ENCODE data around the gene LRP2. TPM values are rescaled to one million over a fixed set of nuclear protein-coding genes. Genes with fewer than 3 reads are reported as not detected.

Gene LRP2
- total and polyA plus RNA-seq, 2 of the 8 experiments (the other 6 are each of a cell fraction or from before 2014, with no cell fraction given) = 2.0 to 2.9 TPM

GRCh38 chr2:169178364-169178763 is 184.0 kb downstream of the LRP2 start:
- no peak for DNase-seq (ENCODE audit: low read depth in 1 of 2, low spot score in 2 of 2)
- Histone ChIP-seq H3K27me3 (replicated peaks in 1 of 4; ENCODE audit: control insufficient read depth in 3 of 4, extremely low read depth in 1 of 4, insufficient read depth in 3 of 4, low read length in 3 of 4) (no peaks in the 10 kb centered on the region), H4K5ac (ENCODE audit: insufficient read length, low read depth, low read length) (no peak overlapping the region), H4K91ac (replicated peaks; ENCODE audit: insufficient read length, low read length) (no peak overlapping the region), H3K36me3 (ENCODE audit: control insufficient read depth in 2 of 4, insufficient read depth in 4 of 4, low read length in 3 of 4) (no peaks in the 10 kb centered on the region), H3K23me2 (ENCODE audit: low read depth, low read length) (no peaks in the 10 kb centered on the region), H3K4ac (replicated peaks; ENCODE audit: insufficient read length, low read depth, low read length) (no peak overlapping the region), H2AK5ac (ENCODE audit: low read depth, low read length) (no peak overlapping the region), H2BK20ac (ENCODE audit: low read length) (no peak overlapping the region), H3K9me3 (ENCODE audit: insufficient read depth in 2 of 2, low read depth in 1 of 2, low read length in 1 of 2) (no peaks in the 10 kb centered on the region), H3K18ac (ENCODE audit: extremely low read depth, low read length) (no peak overlapping the region), H3K4me3 (ENCODE audit: extremely low read depth in 1 of 4, insufficient read depth in 2 of 4, low read depth in 3 of 4, low read length in 4 of 4) (no peak overlapping the region), H2BK12ac (ENCODE audit: low read depth, low read length) (no peak overlapping the region), H3K23ac (ENCODE audit: insufficient read length) (no peak overlapping the region), H3K27ac (ENCODE audit: low read depth, low read length) (no peak overlapping the region), H3K9ac (replicated peaks in 1 of 4; ENCODE audit: extremely low read depth in 1 of 4, low read depth in 3 of 4, low read length in 3 of 4) (no peak overlapping the region), H2AFZ (ENCODE audit: low read length) (no peak overlapping the region), H2BK5ac (ENCODE audit: low read depth, low read length) (no peak overlapping the region), H3K56ac (replicated peaks; ENCODE audit: insufficient read length, low read depth, low read length) (no peak overlapping the region), H3K79me1 (ENCODE audit: low read depth, low read length) (no peaks in the 10 kb centered on the region), H4K20me1 (replicated peaks in 1 of 2; ENCODE audit: control insufficient read depth in 1 of 2, insufficient read depth in 2 of 2, low read length in 2 of 2) (no peaks in the 10 kb centered on the region), H4K8ac (ENCODE audit: extremely low read depth, insufficient read depth, low read length) (no peak overlapping the region), H3K4me2 (ENCODE audit: insufficient read depth in 1 of 2, low read depth in 2 of 2, low read length in 2 of 2) (no peak overlapping the region), H3K4me1 (replicated peaks in 1 of 4; ENCODE audit: control insufficient read depth in 3 of 4, insufficient read depth in 4 of 4, low read length in 3 of 4) (no peaks in the 10 kb centered on the region), H3K14ac (ENCODE audit: insufficient read length) (no peak overlapping the region), H3K79me2 (ENCODE audit: control insufficient read depth in 1 of 2, insufficient read depth in 2 of 2, low read length in 2 of 2) (no peaks in the 10 kb centered on the region), H2BK120ac (replicated peaks; ENCODE audit: low read depth, low read length) (no peak overlapping the region), H2BK15ac (ENCODE audit: low read length) (no peak overlapping the region)
- POLR2A ChIA-PET (ENCODE audit: partially characterized antibody) = no interaction called here
- FAIRE-seq = no peak
- CTCF ChIA-PET (ENCODE audit: partially characterized antibody) = no interaction called here
- WGBS, 2 experiments (ENCODE audit: extremely low coverage in 1 of 2, insufficient coverage in 1 of 2, insufficient read length in 1 of 2, insufficient replicate concordance in 2 of 2, low coverage in 1 of 2, low lambda C conversion rate in 2 of 2, missing lambda C conversion rate in 1 of 2) = 70% methylated on average over 5 of the region's 5 CpGs; no CpG with 5 or more reads in 1 of the 2 experiments
- TF ChIP-seq FOSL1 (IDR thresholded peaks at IDR 0.05; ENCODE audit: insufficient read depth, low read depth, low read length) (no peak), KDM1A (IDR thresholded peaks at IDR 0.05; ENCODE audit: borderline replicate concordance, low read length) (no peak), KDM4A (IDR thresholded peaks at IDR 0.05; ENCODE audit: low read depth, low read length, severe bottlenecking) (no peak), MAX (IDR thresholded peaks at IDR 0.05) (no peak), ATF3 (IDR thresholded peaks at IDR 0.05; ENCODE audit: insufficient read depth, low read depth, low read length) (no peak), TBP (IDR thresholded peaks at IDR 0.05; ENCODE audit: low read depth, low read length) (no peak)

Measured in H1 (cell line).